ENCODE measurements around the gene TEKT1. TPM values are rescaled to one million over a fixed set of nuclear protein-coding genes. Genes with fewer than 3 reads are reported as not detected.

Gene TEKT1
- total and polyA plus RNA-seq, 9 of the 15 experiments (the other 6 are each of a cell fraction or from before 2014, with no cell fraction given): 0.06 TPM; not detected in 8

DNA sequence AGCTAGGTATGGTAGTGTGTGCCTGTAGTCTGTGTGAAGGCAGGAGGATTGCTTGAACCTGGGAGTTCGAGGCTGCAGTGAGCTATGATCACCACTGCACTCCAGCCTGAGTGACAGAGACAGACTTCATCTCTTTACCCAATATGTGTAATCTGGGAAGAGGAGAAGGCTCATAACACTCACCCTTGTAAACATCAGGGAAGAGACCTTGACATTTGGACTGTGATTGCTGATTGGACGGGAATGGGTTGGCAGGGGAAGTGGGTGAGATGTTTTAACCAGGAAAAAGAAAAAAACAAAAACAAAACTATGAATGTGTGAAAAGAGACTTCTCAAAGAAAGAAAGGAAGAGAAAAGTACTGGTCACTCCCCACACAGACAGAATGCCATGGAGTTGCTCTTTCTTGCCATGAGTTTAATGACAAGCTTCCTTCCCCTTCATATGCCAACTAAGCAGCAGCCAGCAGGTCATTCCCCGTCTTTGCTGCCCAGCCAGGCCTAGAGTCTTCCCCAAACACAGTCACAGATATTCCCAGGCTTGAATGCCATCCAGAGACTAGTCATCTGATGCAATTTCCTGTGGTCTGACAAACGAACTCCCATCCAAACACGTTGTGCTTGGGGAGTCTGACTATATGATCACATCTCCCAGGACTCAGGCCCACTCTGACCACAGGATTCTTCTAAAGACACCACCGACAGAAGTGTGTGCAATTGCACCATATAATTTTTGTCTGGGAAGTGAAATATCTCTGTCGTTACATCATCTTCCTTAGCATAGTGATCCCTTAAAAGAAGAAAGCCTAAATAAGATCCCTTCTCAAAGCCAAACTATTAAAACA lies 79.2 kb downstream of the TEKT1 start (continued):
- TF ChIP-seq RBFOX2 (IDR thresholded peaks at IDR 0.05; ENCODE audit: low read depth, low read length) (no peak), ZBTB43 (CRISPR knock-in tag; IDR thresholded peaks at IDR 0.05) (no peak), CSDE1 (IDR thresholded peaks at IDR 0.05) (no peak), CTCFL (IDR thresholded peaks at IDR 0.05; ENCODE audit: borderline replicate concordance, insufficient read depth, low read depth, low read length, poor library complexity, severe bottlenecking) (no peak), CHCHD3 (CRISPR knock-in tag; IDR thresholded peaks at IDR 0.05) (no peak), HDGF (IDR thresholded peaks at IDR 0.05) (no peak), ATF4 (CRISPR knock-in tag; IDR thresholded peaks at IDR 0.05) (peak; percentile 71), ESRRA (IDR thresholded peaks at IDR 0.05; ENCODE audit: borderline replicate concordance, low read depth) (no peak), GTF2A2 (tag; IDR thresholded peaks at IDR 0.05) (no peak), PKNOX1 (IDR thresholded peaks at IDR 0.05) (no peak), GABPA (tag; conservative IDR thresholded peaks at IDR 0.05; ENCODE audit: low read depth) (peak; percentile 66), XRCC5 (IDR thresholded peaks at IDR 0.05; ENCODE audit: low read depth, low read length) (no peak), ZNF197 (CRISPR knock-in tag; IDR thresholded peaks at IDR 0.05; ENCODE audit: low read depth) (no peak), SOX6 (IDR thresholded peaks at IDR 0.05) (no peak), DMBX1 (CRISPR knock-in tag; IDR thresholded peaks at IDR 0.05; ENCODE audit: borderline replicate concordance) (no peak; the same call in 1 of the 2 replicates), PHB (CRISPR knock-in tag; IDR thresholded peaks at IDR 0.05) (no peak), ZNF717 (CRISPR knock-in tag; IDR thresholded peaks at IDR 0.05) (no peak)
- TF ChIP-seq, protein P1, sequence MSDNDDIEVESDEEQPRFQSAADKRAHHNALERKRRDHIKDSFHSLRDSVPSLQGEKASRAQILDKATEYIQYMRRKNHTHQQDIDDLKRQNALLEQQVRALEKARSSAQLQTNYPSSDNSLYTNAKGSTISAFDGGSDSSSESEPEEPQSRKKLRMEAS (CRISPR knock-in tag; IDR thresholded peaks at IDR 0.05): no peak
- TF ChIP-seq, protein P2, sequence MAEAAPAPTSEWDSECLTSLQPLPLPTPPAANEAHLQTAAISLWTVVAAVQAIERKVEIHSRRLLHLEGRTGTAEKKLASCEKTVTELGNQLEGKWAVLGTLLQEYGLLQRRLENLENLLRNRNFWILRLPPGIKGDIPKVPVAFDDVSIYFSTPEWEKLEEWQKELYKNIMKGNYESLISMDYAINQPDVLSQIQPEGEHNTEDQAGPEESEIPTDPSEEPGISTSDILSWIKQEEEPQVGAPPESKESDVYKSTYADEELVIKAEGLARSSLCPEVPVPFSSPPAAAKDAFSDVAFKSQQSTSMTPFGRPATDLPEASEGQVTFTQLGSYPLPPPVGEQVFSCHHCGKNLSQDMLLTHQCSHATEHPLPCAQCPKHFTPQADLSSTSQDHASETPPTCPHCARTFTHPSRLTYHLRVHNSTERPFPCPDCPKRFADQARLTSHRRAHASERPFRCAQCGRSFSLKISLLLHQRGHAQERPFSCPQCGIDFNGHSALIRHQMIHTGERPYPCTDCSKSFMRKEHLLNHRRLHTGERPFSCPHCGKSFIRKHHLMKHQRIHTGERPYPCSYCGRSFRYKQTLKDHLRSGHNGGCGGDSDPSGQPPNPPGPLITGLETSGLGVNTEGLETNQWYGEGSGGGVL (CRISPR knock-in tag; IDR thresholded peaks at IDR 0.05): no peak
- TF ChIP-seq, protein P3, sequence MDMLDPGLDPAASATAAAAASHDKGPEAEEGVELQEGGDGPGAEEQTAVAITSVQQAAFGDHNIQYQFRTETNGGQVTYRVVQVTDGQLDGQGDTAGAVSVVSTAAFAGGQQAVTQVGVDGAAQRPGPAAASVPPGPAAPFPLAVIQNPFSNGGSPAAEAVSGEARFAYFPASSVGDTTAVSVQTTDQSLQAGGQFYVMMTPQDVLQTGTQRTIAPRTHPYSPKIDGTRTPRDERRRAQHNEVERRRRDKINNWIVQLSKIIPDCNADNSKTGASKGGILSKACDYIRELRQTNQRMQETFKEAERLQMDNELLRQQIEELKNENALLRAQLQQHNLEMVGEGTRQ (CRISPR knock-in tag; IDR thresholded peaks at IDR 0.05): no peak
